ENCODE measurements around the gene DNPH1.

The DNPH1 gene

DNA sequence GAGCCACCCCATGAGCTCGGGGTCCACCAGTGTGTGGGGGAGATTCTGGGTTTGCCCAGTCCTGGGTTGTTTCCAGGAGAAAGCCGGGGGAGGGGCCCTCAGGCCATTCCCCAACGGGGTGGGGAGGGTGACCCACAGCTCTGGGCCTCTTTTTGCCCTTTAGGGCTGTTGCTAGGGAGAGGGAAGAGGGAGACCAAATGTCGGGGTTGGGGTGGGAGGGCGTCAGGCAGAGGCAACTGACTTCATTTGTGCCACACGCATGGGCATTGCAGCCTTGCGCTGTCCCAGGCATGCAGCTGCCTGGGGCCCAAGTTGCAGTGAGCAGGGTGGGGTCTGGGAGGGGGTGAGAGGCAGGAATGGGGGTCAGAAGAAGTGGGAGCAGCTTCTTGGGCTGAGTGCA, 49.2 kb downstream of the DNPH1 start:
- no peak for DNase-seq

DNA sequence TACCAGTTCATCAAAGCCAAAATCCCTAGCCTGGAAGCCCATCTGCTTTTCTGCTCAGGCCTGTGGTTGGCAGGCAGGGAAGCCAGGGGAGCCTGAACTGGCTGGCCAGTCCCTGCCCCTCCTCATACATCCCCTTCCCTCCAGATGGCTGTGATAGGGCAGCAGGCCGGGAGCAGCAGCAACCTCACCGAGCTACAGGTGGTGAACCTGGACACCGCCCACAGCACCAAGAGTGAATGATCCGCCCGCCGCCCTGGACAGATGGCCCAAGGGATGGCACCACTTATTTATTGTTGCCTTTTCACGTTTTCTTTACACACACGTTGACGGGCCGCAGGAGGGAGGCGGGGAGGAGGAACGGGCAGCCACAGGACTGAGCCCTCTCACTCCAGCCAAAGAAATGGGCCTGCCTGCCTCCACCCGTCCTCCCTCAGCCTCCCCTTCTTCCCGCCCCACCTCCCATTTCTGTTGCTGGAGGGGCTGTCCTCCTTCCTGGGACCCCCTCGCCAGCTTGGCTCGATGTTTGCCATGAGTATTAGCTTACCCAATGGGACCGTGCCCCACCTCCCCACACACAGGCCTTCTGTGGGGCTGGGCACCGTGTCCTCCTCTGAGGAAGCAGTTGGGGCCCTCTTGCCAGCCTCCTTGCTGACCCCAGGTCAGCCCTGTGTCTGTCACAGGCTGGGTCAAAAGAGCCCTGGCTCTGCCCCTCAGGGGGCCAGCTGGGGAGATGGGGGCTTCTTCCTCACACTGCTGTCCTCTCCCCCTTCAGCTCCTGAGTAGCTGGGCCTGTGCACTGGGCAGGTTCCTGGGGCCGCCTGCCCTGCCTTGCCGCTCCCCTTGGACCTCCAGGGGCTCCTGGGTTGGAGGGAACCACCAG, 50.1 kb downstream of the DNPH1 start:
- no peak for DNase-seq

DNA sequence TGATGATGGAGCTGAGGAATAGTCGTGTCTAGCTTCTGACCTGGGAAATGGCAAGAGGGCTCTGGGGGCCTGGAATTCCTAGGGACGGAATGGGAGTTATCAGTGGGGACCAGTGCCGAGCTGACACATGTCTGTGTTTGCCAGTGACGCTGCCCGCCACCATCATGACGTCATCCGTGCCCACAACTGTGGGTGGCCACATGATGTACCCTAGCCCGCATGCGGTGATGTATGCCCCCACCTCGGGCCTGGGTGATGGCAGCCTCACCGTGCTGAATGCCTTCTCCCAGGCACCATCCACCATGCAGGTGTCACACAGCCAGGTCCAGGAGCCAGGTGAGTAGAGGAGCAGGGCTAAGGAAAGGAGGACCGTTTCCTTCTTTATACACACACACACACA, 51.1 kb downstream of the DNPH1 start:
- DNase-seq: no peak

DNA sequence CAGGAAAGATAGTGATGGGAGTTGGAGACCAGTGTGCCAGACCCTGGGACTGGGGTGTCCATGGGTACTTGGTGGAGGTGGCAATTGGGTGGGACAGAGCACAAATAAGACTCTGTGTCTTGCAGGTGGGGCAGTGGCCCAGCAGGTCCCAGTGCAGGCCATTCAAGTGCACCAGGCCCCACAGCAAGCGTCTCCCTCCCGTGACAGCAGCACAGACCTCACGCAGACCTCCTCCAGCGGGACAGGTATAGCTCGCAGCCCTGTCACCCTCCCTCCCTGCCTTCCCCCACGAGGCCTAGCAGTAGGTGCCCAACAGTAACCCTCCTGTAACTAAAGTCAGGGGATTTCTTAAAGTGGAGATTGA, 52.9 kb downstream of the DNPH1 start:
- DNase-seq: no peak

DNA sequence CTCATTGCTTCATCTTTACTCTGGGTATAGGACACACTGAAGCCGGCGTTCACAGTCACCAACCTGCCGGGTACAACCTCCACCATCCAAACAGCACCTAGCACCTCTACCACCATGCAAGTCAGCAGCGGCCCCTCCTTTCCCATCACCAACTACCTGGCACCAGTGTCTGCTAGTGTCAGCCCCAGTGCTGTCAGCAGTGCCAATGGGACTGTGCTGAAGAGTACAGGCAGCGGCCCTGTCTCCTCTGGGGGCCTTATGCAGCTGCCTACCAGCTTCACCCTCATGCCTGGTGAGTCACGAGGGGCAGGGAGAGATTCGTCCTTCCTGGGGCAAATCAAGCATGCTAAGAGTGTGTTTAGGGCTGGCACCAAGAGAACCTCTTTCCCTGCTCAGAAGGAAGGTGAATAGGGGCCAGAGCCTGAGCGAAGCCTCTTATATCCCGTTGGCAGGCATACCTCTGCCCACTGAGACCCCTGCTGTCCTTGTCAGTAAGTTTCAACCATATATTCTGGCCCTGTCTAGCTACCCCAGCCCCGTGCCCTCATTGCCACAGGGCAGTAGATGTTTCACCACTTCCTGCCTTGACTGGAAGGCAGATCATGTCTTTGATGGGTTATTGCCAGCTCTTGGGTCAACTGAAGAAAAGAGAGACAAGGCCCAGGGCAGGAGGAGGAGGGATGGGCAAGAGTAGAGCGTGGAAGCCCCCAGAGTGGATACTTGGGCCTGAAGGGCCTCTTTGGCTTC, 53.4 kb downstream of the DNPH1 start:
- DNase-seq: no peak

Data from NCI-H1417 (cell line).